HUES6 (cell line): ENCODE measurements around the gene IQCH.
"Not testable (repeated sequence)": the region's sequence is repeated elsewhere in the genome, so short reads cannot be mapped to it uniquely, and the experiment has no call there.

Source experiments
- H3K27ac ChIP-seq: 2 replicates; pipeline ENCODE4 v1.7.0; 2013; ENCODE audit warnings: low read depth, mild to moderate bottlenecking, low read length, inconsistent platforms
- H3K27me3 ChIP-seq: 2 replicates; pipeline ENCODE4 v1.6.1; 2013; ENCODE audit warnings: low read length; ENCODE audit not compliant: control insufficient read depth, insufficient read depth
- H3K36me3 ChIP-seq: 2 replicates; pipeline ENCODE4 v1.6.1; 2013; ENCODE audit warnings: low read length; ENCODE audit not compliant: control insufficient read depth, insufficient read depth
- H3K4me1 ChIP-seq: 2 replicates; pipeline ENCODE4 v1.6.1; 2013; ENCODE audit warnings: low read length; ENCODE audit not compliant: control insufficient read depth, insufficient read depth
- H3K4me3 ChIP-seq: 2 replicates; pipeline ENCODE4 v1.5.1; 2013; ENCODE audit warnings: low read depth, low read length
- H3K9ac ChIP-seq: one replicate; pipeline ENCODE4 v1.6.1; 2013; ENCODE audit warnings: mild to moderate bottlenecking, low read length
- H3K9me3 ChIP-seq: 2 replicates; pipeline ENCODE4 v1.6.1; 2013; ENCODE audit warnings: low read depth, low read length; ENCODE audit not compliant: control insufficient read depth, insufficient read depth

Gene IQCH

DNA sequence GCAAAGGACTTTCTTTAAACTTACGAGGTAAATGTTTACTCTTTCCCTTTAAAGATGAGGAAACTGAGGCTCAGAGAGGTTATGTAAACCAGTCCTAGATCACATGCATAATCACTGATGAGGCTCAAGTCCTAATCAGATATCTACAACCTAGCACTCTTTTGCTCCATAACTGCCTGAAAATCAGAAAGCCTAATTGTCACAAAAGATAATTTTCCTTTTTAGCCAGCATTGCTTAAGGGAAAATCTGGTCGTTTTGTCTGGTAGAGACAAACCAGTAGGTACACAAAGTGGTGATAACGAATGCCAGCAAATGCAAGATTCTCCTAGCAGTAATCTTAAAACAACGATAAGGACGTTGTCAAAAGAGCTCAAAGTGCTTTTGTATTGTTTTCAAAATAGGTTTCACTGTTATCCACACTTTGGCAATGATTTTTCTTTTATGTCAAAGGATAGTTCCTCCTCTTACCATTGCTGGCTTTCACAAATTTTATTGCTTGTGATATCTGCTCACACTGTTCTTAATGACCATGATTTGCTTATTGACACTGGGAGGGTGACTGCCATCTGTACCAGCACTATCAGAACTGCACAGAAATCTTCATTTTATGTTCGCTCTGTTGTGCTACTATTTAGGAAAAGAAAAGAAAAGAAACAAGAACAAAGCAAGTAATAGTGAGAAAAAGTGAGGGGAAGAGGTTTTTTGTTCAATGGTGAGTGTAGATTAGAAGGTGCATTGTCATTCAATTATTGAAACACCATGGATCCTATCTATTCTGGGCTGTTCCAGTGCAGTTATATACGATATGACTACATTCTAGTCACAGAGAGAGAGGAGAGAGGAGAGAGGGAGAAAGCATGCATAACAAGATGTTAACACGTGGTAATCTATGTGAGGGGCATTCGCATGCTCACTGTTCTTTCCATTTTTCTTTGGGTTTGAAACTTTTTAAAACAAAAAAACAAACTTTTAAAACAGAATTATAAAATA, 13.7 kb downstream of the IQCH start:
- no peaks in the 10 kb centered on the region for H3K27me3 ChIP-seq
- no peaks in the 10 kb centered on the region for H3K36me3 ChIP-seq
- H3K4me3 ChIP-seq, result no peak overlapping the region
- no peak overlapping the region for H3K27ac ChIP-seq
- peaks cover 17% of the 10 kb centered on the region for H3K4me1 ChIP-seq
- no peak overlapping the region for H3K9ac ChIP-seq
- H3K9me3 ChIP-seq, result no peaks in the 10 kb centered on the region

DNA sequence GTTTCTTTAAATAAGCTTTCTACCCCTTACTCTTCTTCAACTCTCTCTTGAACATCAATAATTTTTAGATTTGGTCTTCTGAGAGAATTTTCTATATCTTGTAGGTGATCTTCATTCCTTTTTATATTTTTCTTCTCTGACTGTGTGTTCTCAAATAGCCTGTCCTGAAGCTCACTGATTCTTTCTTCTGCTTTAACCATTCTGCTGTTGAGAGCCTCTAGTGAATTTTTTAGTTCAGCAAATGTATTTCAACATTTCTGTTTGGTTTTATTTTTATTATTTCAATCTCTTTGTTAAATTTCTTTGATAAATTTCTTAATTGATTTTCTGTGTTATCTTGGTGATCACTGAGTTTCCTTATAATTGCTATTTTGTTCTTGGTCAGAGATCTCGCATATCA, 19.6 kb downstream of the IQCH start:
- H3K9me3 ChIP-seq, result no peaks in the 10 kb centered on the region
- H3K9ac ChIP-seq, result no peak overlapping the region
- no peaks in the 10 kb centered on the region for H3K27me3 ChIP-seq
- H3K4me3 ChIP-seq, result no peak overlapping the region
- no peak overlapping the region for H3K27ac ChIP-seq
- H3K36me3 ChIP-seq, result no peaks in the 10 kb centered on the region
- H3K4me1 ChIP-seq, result peaks cover 6% of the 10 kb centered on the region; the same call in 1 of the 2 replicates

DNA sequence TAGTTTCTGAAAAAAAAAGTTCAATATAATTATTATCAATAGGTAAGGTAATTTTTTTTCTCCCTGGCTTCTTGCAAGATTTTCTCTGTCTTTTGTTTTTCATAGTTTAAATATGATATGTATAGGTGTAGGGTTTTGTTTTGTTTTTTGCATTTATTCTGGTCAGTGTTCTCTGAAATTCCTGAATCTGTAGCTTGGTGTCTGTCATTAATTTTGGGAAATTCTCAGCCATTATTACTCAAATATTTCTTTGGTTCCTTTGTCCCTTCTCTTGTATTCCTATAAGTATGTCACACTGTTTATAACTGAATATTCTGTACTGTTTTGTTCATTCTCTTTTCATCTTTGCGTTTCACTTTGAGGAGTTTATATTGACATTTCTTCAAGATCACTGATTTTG, 22.1 kb downstream of the IQCH start:
- Histone ChIP-seq H3K27ac (no peak overlapping the region), H3K27me3 (no peaks in the 10 kb centered on the region), H3K4me1 (peaks cover 11% of the 10 kb centered on the region), H3K4me3 (no peak overlapping the region), H3K9ac (no peak overlapping the region), H3K36me3 (no peaks in the 10 kb centered on the region), H3K9me3 (no peaks in the 10 kb centered on the region)

DNA sequence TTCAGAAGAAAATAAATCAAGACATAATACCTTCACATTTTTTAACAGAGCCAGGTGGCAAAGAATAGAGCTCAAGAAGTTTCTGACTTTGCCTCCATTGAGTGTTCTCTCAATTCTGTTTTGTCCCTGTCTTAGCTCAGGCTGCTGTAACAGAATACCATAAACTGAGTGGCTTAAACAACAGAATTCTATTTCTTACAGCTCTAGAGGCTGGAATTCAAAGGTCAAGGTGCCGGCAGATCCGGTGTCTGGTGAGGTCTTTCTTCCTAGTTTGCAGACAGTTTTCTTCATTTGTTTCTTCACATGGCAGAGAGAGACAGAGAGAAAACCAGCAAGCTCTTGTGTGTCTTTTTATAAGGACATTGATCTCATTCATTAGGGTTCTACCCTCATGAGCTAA, 25.6 kb downstream of the IQCH start:
- H3K27me3 ChIP-seq, result no peaks in the 10 kb centered on the region
- no peak overlapping the region for H3K4me3 ChIP-seq
- no peak overlapping the region for H3K27ac ChIP-seq
- peaks cover 19% of the 10 kb centered on the region for H3K4me1 ChIP-seq
- H3K36me3 ChIP-seq, result no peaks in the 10 kb centered on the region
- H3K9me3 ChIP-seq, result no peaks in the 10 kb centered on the region
- no peak overlapping the region for H3K9ac ChIP-seq

DNA sequence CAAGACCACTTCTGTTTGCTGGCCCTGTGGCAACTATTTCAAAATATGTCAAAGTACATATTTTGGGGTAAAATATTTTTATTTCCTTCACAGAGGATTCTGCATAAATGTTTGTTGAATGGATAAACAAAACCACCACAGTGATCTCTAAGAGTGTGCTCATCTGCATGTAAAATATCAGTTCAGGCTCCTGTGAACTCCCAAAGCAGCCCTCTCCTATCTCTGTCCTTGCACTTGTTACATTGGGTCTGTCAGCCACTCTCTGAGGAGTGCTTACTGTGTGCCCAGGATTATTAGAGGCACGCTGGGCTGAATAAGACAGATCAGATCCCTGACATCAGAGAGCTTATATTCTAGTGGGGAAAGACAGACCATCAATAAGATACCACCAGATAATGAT, 27.1 kb downstream of the IQCH start:
- Histone ChIP-seq H3K27me3 (no peaks in the 10 kb centered on the region), H3K9me3 (no peaks in the 10 kb centered on the region), H3K9ac (no peak overlapping the region), H3K36me3 (no peaks in the 10 kb centered on the region), H3K4me3 (no peak overlapping the region), H3K27ac (no peak overlapping the region), H3K4me1 (peaks cover 19% of the 10 kb centered on the region)

DNA sequence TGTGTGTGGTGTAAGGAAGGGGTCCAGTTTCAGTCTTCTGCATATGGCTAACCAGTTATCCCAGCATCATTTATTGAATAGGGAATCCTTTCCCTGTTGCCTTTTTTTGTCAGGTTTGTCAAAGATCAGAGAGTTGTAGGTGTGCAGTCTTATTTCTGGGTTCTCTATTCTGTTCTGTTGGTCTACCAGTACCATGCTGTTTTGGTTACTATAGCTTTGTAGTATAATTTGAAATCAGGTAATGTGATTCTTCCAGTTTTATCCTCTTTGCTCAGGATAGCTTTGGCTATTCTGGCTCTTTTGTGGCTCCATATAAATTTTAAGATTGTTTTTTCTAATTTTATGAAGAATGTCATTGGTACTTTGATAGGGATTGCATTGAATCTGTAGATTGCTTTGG, 31.0 kb downstream of the IQCH start:
- not testable (repeated sequence) for H3K27me3 ChIP-seq, H3K9ac ChIP-seq, H3K9me3 ChIP-seq, H3K27ac ChIP-seq, H3K4me3 ChIP-seq, H3K36me3 ChIP-seq
- peaks cover 13% of the 10 kb centered on the region; the same call in 1 of the 2 replicates for H3K4me1 ChIP-seq

DNA sequence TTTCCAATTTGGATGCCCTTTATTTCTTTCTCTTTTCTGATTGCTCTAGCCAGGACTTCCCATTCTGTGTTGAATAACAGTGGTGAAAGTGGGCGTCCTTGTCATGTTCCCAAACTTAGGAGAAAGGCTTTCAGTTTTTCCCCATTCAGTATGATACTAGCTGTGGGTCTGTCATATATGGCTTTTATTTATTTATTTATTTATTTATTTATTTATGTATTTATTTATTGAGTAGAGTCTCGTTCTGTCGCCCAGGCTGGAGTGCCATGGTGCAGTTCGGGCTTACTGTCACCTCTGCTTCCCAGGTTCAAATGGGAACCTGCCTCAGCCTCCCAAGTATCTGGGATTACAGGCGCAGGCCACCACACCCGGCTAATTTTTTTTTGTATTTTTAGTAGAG, 31.8 kb downstream of the IQCH start:
- not testable (repeated sequence) for H3K27me3 ChIP-seq, H3K4me3 ChIP-seq, H3K9ac ChIP-seq, H3K9me3 ChIP-seq, H3K36me3 ChIP-seq, H3K27ac ChIP-seq
- peaks cover 11% of the 10 kb centered on the region; the same call in 1 of the 2 replicates for H3K4me1 ChIP-seq

DNA sequence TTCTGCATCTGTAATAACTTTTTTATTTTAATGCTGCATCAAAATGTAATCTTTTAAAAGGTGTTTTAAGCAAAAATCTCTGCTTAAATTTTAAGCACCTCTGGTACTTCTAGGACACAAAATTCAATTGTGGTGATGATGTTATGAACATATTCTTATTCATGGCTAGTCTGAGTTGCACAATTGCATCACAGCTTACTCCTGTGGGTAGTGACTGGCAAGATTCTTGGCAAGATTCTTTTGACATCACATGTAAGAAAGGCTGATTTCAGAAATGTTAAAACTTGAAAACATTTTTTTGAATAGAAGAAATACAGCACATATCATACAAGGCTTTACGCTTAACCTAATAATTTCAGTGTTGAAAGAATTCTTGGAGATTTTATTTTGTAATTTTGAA, 35.7 kb downstream of the IQCH start:
- 0 out of 2 replicates have a peak, but pooled peaks cover 3% of the 10 kb centered on the region for H3K9me3 ChIP-seq
- no peaks in the 10 kb centered on the region for H3K36me3 ChIP-seq
- H3K27ac ChIP-seq, result no peak overlapping the region
- no peaks in the 10 kb centered on the region for H3K4me1 ChIP-seq
- no peak overlapping the region for H3K9ac ChIP-seq
- no peaks in the 10 kb centered on the region for H3K27me3 ChIP-seq
- H3K4me3 ChIP-seq, result no peak overlapping the region

DNA sequence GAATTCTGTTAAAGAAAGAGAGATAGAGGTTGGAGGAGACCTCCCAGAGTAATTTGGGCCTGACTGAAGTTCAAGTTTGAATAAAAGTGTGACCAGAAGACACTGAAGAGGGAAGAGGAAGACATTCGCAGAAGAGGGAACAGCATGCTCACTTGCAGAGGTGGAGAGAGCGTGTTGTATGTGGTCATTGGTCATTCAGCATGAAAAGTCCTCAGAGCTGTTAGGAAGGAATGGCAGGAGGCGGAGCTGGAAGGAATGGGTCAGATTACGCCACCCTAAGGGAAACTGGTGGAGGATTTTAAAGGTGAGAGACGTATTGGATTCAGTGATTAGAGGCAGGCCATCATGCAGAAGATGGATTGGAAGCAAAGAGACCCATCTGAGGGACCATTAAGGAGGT, 41.6 kb downstream of the IQCH start:
- Histone ChIP-seq H3K36me3 (no peaks in the 10 kb centered on the region), H3K9ac (no peak overlapping the region), H3K27me3 (no peaks in the 10 kb centered on the region), H3K4me3 (no peak overlapping the region), H3K9me3 (no peaks in the 10 kb centered on the region), H3K4me1 (peaks cover 12% of the 10 kb centered on the region), H3K27ac (no peak overlapping the region)

DNA sequence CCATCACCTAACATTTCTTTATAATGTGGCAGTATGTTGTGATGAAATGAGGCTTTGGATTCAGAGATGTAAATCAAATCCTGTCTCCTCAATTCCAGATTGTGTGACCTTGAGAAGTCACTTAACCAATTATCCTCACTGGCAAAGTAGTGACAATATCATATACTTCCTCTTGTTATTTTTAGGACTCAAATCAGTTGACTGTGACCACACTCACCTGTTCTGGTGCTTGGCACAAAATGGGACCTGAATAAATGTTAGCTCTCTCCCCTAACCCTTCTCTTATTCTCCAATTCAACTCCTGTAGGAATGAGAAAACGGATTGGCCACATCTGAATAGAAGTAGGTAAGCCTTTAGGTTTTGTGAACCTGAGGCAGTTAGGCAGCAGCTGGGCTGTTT, 42.1 kb downstream of the IQCH start:
- no peak overlapping the region for H3K9ac ChIP-seq
- H3K27me3 ChIP-seq, result no peaks in the 10 kb centered on the region
- H3K4me1 ChIP-seq, result peaks cover 12% of the 10 kb centered on the region
- no peaks in the 10 kb centered on the region for H3K36me3 ChIP-seq
- H3K27ac ChIP-seq, result no peak overlapping the region
- H3K4me3 ChIP-seq, result no peak overlapping the region
- H3K9me3 ChIP-seq, result no peaks in the 10 kb centered on the region

DNA sequence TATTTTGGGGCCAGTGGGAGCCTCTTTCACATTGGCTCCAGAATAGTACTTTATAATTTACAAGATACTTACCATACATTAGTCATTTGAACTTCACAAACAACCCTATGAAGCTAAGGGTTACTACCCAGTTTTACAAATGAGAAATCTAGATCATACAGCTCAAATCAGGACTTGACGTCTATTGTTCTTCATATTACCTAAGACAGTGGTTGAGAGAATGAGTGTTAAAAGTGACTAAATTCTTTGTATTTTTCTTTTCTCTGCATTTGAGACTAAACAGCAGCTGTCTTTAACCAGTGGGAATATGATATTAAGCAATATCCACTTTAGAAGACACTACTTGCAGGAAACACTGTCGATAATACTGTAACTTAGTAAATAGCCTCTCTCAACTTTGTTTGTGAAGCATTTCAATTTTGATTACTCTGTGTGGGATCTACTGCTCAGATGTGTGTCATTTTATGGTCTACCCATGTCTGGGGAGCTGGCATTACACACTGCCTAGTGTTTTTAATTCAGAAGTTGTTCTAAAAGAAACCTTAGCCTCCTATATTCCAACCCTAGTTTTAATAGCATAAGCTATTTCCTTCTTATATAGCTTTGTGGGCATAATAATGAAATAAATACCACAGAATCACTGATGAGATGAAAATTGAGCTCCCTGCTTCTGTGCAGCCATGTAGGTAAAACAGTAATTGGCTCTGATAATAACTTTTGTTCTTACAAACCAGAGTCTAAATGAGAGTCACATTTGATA, 45.9 kb downstream of the IQCH start:
- no peak overlapping the region for H3K4me3 ChIP-seq
- no peaks in the 10 kb centered on the region for H3K27me3 ChIP-seq
- peaks cover 12% of the 10 kb centered on the region for H3K4me1 ChIP-seq
- H3K27ac ChIP-seq, result no peak overlapping the region
- no peak overlapping the region for H3K9ac ChIP-seq
- H3K36me3 ChIP-seq, result no peaks in the 10 kb centered on the region
- no peaks in the 10 kb centered on the region for H3K9me3 ChIP-seq
